Stimulated activated CD4-positive, alpha-beta T cell treated with anti-CD3 and anti-CD28 coated beads, TNF-alpha, amount 100 ng/mL, for 24 hours (primary cell): ENCODE measurements around the gene PLD6.

ENCODE experiments used
- DNase-seq, 3 experiments: peaks; one replicate each; pipeline ENCODE4 v3.0.0-alpha.2; 2020; ENCODE audit warnings: low read depth in 3 of 3

Gene PLD6

DNA sequence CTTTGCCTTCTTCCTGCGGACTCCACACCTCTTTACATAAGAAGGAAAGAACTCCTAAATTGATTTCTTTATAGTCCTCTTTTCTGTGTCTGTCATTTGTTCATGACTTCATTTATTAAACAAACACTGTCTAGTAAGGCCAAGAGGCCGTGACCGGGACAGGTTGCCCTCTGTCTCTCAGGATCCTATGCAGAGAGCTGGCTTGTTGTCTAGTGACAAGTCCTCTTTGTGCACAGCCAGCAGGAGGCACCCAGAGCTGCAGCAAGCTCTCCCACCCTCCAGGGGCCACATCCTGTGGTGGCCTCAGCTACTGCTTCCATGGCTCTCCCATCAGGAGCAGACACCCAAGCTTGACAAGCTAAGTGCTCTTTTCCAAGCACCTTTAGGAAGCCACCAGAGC, 50.6 kb downstream of the PLD6 start:
- no peak for DNase-seq

GRCh38 chr17:17154981-17155380, 51.2 kb downstream of the PLD6 start:
- DNase-seq = no peak

DNA sequence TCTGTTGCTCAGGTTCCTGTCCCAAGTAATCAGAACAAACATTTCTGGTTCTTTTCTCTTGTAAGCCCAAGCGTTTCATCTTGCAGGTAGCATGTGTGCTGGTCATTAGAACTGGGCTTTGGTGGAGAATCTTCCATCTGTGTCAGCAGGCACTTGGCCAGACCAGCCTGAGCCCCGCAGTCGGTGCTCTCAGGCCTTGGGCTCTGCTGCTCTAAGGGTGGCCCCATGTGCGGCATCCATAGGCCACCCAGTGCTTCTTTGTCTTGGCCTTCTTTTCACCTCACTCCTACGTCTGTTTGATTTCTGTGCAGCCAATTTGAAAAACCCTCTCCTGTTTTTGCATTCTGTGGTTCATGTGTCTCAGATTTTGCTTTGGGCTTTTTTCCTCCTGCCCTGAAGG, 51.6 kb downstream of the PLD6 start:
- no peak for DNase-seq

GRCh38 chr17:17153709-17154108, 52.4 kb downstream of the PLD6 start:
- DNase-seq = no peak

- DNase-seq = no peak
These were observed 53.1 kb downstream of the PLD6 start for GRCh38 chr17:17153071-17153470.

- no peak for DNase-seq
These were observed 53.7 kb downstream of the PLD6 start for GRCh38 chr17:17152385-17152784.

DNA sequence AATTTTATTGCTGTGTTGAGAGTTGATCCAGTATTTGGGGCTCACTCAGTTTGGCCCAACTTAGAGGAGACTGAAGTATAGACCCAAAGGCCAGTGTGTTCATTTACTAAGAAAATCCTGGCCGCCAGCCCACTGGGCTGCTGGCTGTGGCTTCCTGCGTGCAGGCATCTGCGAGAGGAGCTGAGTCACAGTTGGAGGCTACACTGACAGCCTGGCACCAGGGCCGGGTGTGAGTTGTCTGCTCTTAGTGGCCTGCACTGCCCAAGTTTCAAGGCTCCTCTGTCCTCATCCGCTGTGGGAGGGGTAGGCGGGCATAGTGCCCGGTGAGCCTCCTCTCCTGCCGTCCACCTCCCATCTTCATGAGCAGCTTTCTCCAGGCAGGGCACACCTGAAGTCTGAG, 54.2 kb downstream of the PLD6 start:
- peak in 1 of 3 experiments; percentile 25 for DNase-seq

GRCh38 chr17:17151541-17151940, 54.6 kb downstream of the PLD6 start:
- no peak for DNase-seq

DNA sequence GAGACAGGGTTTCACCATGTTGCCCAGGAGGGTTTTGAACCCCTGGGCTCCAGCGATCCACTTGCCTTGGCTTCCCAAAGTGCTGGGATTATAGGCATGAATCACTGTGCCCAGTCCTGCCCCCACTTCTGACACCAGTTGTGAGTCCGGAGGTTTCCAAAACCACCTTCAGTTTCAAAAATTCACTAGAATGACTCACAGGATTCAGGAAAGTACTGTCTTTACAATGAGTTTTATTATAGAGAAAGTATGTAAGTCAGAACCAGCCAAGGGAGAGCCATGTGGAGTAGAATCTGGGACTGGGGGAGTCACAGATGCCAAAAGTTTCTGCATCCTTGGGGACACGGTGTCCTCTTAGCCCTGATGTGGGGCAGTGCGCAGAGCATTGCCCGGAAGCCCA, 55.1 kb downstream of the PLD6 start:
- peak in 1 of 3 experiments; percentile 19 for DNase-seq
